Heart left ventricle (tissue), 16 donors: ENCODE measurements around the gene MACROH2A1. TPM values are rescaled to one million over a fixed set of nuclear protein-coding genes. Genes with fewer than 3 reads are reported as not detected.

Experiments used
- ATAC-seq, 4 donors: fragments of 200-7000 bp; cut with Tn5 transposase; one replicate each; pipeline ENCODE4 v1.9.1; 2020 to 2022; ENCODE audit warnings: moderate library complexity in 4 of 4, mild to moderate bottlenecking in 3 of 4, moderate number of reproducible peaks in 1 of 4
- DNase-seq, 5 donors: peaks; one replicate each; pipeline ENCODE4 v3.0.0-alpha.2; 2020
- H3K27ac ChIP-seq, 12 donors: fragments of 200-600 bp; sonication (generic) in 4 of 12; one replicate each; pipeline versions ENCODE4 v1.5.0 to v1.8.0; 2016 to 2022; ENCODE audit warnings: mild to moderate bottlenecking in 2 of 12
- H3K27me3 ChIP-seq, 9 donors: fragments of 200-600 bp; sonication (generic) in 2 of 9; one replicate each; pipeline versions ENCODE4 v1.5.1 to v1.8.0; 2016 to 2022; ENCODE audit warnings: mild to moderate bottlenecking in 3 of 9
- H3K36me3 ChIP-seq, 9 donors: fragments of 200-600 bp; sonication (generic) in 2 of 9; one replicate each; pipeline versions ENCODE4 v1.5.0 to v1.8.0; 2018 to 2022; ENCODE audit warnings: mild to moderate bottlenecking in 2 of 9
- H3K4me1 ChIP-seq, 12 donors: fragments of 200-600 bp; sonication (generic) in 4 of 12; one replicate each; pipeline versions ENCODE4 v1.5.0 to v1.8.0; 2016 to 2022; ENCODE audit warnings: mild to moderate bottlenecking in 3 of 12
- H3K4me3 ChIP-seq, 12 donors: fragments of 200-600 bp; sonication (generic) in 4 of 12; one replicate each; pipeline versions ENCODE4 v1.5.0 to v1.8.0; 2017 to 2022; ENCODE audit warnings: mild to moderate bottlenecking in 9 of 12, moderate library complexity in 4 of 12
- H3K9me3 ChIP-seq, 12 donors: fragments of 200-600 bp; sonication (generic) in 4 of 12; one replicate each; pipeline versions ENCODE4 v1.5.0 to v1.8.0; 2016 to 2022; ENCODE audit warnings: mild to moderate bottlenecking in 1 of 12
- POLR2A ChIP-seq, 2 donors: fragments of 450-650 bp; IDR thresholded peaks; one replicate each; pipeline ENCODE4 v1.6.1; 2017; ENCODE audit warnings: antibody characterized with exemption in 2 of 2, mild to moderate bottlenecking in 2 of 2, moderate library complexity in 2 of 2
- WGBS, 4 donors: extraction: QIAGEN DNeasy Blood & Tissue Kit in 2 of 4; methylation state at CpG; one replicate each; pipeline versions ENCODE4 v1.1.5 to v1.1.7; 2013 to 2018; 5-methylcytosine and 5-hydroxymethylcytosine counted together
- intact Hi-C, 10 donors: fragments of 100-400 bp; cut with DNase I; formaldehyde crosslinking; loops; one replicate each; pipeline versions ENCODE4 v1.11.1 to v1.14.2; 2022
- polyA plus RNA-seq, 2 donors: library from polyadenylated mRNA; stranded (reverse); fragments of 200-250 nt; gene quantifications; one replicate each; pipeline ENCODE4 v1.2.3, GENCODE V29; 2013
- total RNA-seq, 9 donors: library from RNA; depleted of rRNA in 2 of 9; stranded (reverse); fragments of >200 nt in 2 of 9; fragmentation: NEBNext Ultra II Directional in 3 of 9; extraction: Animal tissue kit (Norgen Biotek cat#: 25700) in 3 of 9; gene quantifications; one replicate each; pipeline versions ENCODE4 v1.1.0 to v1.2.4, GENCODE V29; 2016 to 2023
- TF ChIP-seq, protein P1 (sequence below), 12 donors: fragments of 200-600 bp; sonication (generic) in 4 of 12; IDR thresholded peaks; one replicate each; pipeline versions ENCODE4 v1.5.0 to v1.8.0; 2018 to 2022; ENCODE audit warnings: antibody characterized with exemption in 12 of 12, mild to moderate bottlenecking in 5 of 12
- donor health status: ischemic (EF 13 %, LVEDD 7.1; RV severe dilation, severe dysfunction).
- donor health status: healthy with polysubstance abuse.
- donor health status: DM: no; HTN: yes; CAD: no.
- donor health status: DM: no; HTN: no; CAD: no.
- donor health status: ischemic (EF 25% LVEDD 6.9; RV normal size, moderate dysfunction).
- donor health status: ischemic (EF 25% LVEDD 5.7; RV mildly dilated, moderate dysfunction).
- donor health status: healthy.
- donor health status: DM: yes; HTN: yes; CAD: no.
- donor health status: ischemic (EF 35%, LVEDD 5.7; RV mildly dilated, moderate dysfunction).
- donor health status: nonischemic (EF 11% LVEDD 7.7; RV severe dilation, severe dysfunction).
- donor health status: DM: yes; HTN: yes; CAD: no.
- donor health status: PGD.
- donor health status: ischemic (EF 29% LVEDD 5.4; RV normal size, mild dysfunction).
- donor health status: nonischemic (EF 23%, LVEDD 6.1; RV moderate dilation, normal function).

MACROH2A1 gene
- total and polyA plus RNA-seq, 11 donors: 86.5 to 170 (median 112) TPM

DNA sequence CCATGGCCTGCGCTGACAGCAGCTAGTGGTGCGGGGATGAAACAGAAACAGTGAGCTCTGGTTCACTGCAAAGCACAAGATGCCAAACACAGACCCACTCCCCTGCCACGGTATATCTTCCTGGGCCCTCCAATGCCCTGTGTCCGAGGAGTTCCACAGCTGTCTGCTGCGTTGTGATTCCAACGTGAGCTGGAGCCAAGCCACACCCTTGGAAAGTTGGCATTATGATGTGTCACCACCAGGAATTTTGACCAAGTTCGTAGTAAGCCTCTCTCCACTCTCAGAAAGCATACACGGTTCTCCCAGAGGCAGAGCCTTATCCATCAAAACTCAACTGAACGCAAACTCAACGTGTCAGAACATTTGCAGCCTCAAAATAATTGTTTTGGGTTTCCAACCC is 55.6 kb downstream of the MACROH2A1 start:
- Histone ChIP-seq H3K4me3 (no peak overlapping the region), H3K9me3 (no peaks in the 10 kb centered on the region), H3K27ac (no peak overlapping the region), H3K4me1 (peaks cover 0 to 3% (median 0%) of the 10 kb centered on the region in 12 donors), H3K27me3 (no peaks in the 10 kb centered on the region), H3K36me3 (peaks cover 2 to 99% (median 80%) of the 10 kb centered on the region in 9 donors)
- TF ChIP-seq, protein P1, sequence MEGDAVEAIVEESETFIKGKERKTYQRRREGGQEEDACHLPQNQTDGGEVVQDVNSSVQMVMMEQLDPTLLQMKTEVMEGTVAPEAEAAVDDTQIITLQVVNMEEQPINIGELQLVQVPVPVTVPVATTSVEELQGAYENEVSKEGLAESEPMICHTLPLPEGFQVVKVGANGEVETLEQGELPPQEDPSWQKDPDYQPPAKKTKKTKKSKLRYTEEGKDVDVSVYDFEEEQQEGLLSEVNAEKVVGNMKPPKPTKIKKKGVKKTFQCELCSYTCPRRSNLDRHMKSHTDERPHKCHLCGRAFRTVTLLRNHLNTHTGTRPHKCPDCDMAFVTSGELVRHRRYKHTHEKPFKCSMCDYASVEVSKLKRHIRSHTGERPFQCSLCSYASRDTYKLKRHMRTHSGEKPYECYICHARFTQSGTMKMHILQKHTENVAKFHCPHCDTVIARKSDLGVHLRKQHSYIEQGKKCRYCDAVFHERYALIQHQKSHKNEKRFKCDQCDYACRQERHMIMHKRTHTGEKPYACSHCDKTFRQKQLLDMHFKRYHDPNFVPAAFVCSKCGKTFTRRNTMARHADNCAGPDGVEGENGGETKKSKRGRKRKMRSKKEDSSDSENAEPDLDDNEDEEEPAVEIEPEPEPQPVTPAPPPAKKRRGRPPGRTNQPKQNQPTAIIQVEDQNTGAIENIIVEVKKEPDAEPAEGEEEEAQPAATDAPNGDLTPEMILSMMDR (IDR thresholded peaks at IDR 0.05): no peak
- TF ChIP-seq POLR2A (IDR thresholded peaks at IDR 0.05): no peak
- WGBS, 4 donors: 50 to 74% (median 61%) methylated on average over 8 to 10 of the region's 10 CpGs
- ATAC-seq (peak in 2 of 4 donors; percentile 10 to 41), DNase-seq (no peak)
- intact Hi-C loops: loop anchor here in 1 of 10 donors (10.0 kb wide), 1 partner anchor 81 kb away; no protein-coding TSS in a partner anchor

DNA sequence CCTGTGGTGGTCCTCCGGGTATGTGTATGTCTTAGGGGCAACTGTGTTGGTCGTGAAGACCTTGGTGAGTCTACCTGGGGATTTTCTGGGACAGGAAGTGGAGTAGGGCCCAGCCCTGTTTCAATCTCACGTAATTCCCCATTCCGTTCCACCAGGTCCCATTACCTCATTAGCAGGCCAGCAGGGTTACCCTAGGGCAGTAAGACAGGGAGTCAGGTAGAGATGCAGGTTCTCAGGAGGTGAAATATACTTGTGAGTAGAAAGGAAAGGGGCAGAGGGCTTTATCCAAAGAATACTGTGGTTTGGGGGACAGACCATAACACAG is 56.5 kb downstream of the MACROH2A1 start:
- H3K4me1 ChIP-seq: peaks cover 0 to 3% (median 0%) of the 10 kb centered on the region in 12 donors
- H3K27me3 ChIP-seq: no peaks in the 10 kb centered on the region
- 92 to 94% (median 93%) methylated on average over 4 of the region's 4 CpGs for WGBS, 4 donors
- TF ChIP-seq, protein P1 (IDR thresholded peaks at IDR 0.05): no peak
- TF ChIP-seq POLR2A (IDR thresholded peaks at IDR 0.05): no peak
- H3K4me3 ChIP-seq: no peak overlapping the region
- no peaks in the 10 kb centered on the region for H3K9me3 ChIP-seq
- ATAC-seq (no peak), DNase-seq (no peak)
- H3K36me3 ChIP-seq: peaks cover 2 to 100% (median 89%) of the 10 kb centered on the region in 9 donors
- no peak overlapping the region for H3K27ac ChIP-seq
- intact Hi-C loops: loop anchor here in 1 of 10 donors (10.0 kb wide), 1 partner anchor 82 kb away; no protein-coding TSS in a partner anchor

GRCh38 chr5:135341696-135342550 is 57.1 kb downstream of the MACROH2A1 start:
- Histone ChIP-seq H3K27me3 (no peaks in the 10 kb centered on the region), H3K4me3 (no peak overlapping the region), H3K9me3 (no peaks in the 10 kb centered on the region), H3K36me3 (peaks cover 2 to 100% (median 93%) of the 10 kb centered on the region in 9 donors), H3K4me1 (peaks cover 0 to 5% (median 0%) of the 10 kb centered on the region in 12 donors), H3K27ac (no peak overlapping the region)
- TF ChIP-seq POLR2A (IDR thresholded peaks at IDR 0.05): no peak
- 89 to 96% (median 96%) methylated on average over 6 to 7 of the region's 7 CpGs for WGBS, 4 donors
- no peak for DNase-seq
- intact Hi-C loops: loop anchor here in 1 of 10 donors (10.0 kb wide), 1 partner anchor 83 kb away; no protein-coding TSS in a partner anchor
- ATAC-seq: no peak

GRCh38 chr5:135341016-135341666 is 57.9 kb downstream of the MACROH2A1 start:
- TF ChIP-seq POLR2A (IDR thresholded peaks at IDR 0.05): no peak
- TF ChIP-seq, protein P1 (IDR thresholded peaks at IDR 0.05): no peak
- Histone ChIP-seq H3K36me3 (peaks cover 2 to 100% (median 97%) of the 10 kb centered on the region in 9 donors), H3K27me3 (no peaks in the 10 kb centered on the region), H3K4me1 (peaks cover 0 to 12% (median 0%) of the 10 kb centered on the region in 12 donors), H3K27ac (no peak overlapping the region), H3K9me3 (no peaks in the 10 kb centered on the region), H3K4me3 (no peak overlapping the region)
- 88 to 97% (median 94%) methylated on average over 4 to 5 of the region's 5 CpGs for WGBS, 4 donors
- no peak for DNase-seq
- ATAC-seq: no peak
- intact Hi-C loops: loop anchor here in 1 of 10 donors (10.0 kb wide), 1 partner anchor 84 kb away; no protein-coding TSS in a partner anchor
